ENCODE data around the gene NR3C2.

NR3C2 gene

GRCh38 chr4:148261848-148262247, 180.4 kb downstream of the NR3C2 start:
- no peak overlapping the region for H3K4me3 ChIP-seq (replicated peaks in 1 of 2; ENCODE audit: low read depth in 2 of 2, low read length in 2 of 2)
- TF ChIP-seq CTCF (IDR thresholded peaks at IDR 0.05; ENCODE audit: low read depth, low read length), result no peak
- DNase-seq (ENCODE audit: low read depth in 2 of 2), result no peak

DNA sequence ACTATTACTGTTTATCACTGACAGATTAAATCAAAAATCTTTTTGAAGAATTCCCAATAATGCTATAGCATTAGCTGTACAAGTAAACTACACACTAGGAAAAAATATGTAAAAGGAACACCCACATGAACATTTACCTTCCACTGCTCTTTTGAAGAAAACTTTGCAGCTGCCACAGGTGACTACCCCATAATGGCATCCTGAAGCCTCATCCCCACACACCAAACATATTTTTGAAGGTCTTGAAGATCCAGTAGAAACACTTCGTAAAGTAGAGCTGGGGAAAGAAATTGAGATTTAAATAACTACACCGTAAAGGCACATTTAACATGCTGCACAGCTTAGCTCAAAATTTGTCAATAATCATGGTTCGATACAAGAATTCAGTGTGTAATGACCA, 182.4 kb downstream of the NR3C2 start:
- no peak for TF ChIP-seq CTCF (IDR thresholded peaks at IDR 0.05; ENCODE audit: low read depth, low read length)
- DNase-seq (ENCODE audit: low read depth in 2 of 2), result no peak

DNA sequence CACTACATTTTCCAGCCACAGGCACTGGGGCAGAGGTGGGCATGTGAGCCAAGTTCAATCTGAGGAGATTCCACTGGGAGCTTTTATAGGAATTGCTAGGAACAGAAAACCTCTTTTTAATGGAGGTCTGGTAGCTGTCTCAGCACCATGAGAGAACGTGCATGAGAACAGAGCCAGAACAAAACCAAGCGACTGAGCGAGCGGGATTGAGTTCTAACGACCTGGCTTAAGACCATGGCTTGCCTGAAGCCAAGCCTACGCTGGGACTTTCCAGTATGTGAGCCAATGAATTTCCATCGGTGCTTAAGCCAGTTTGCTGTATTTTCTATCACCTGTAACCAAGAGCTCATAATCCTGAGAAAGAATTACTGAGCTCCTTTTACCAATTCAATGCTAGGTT, 183.7 kb downstream of the NR3C2 start:
- TF ChIP-seq CTCF (IDR thresholded peaks at IDR 0.05; ENCODE audit: low read depth, low read length), result no peak
- no peak overlapping the region for H3K4me3 ChIP-seq (replicated peaks in 1 of 2; ENCODE audit: low read depth in 2 of 2, low read length in 2 of 2)
- DNase-seq (ENCODE audit: low read depth in 2 of 2), result no peak

More for the DNA sequence above, 182.4 kb downstream of the NR3C2 start:
- no peak overlapping the region for H3K4me3 ChIP-seq (replicated peaks in 1 of 2; ENCODE audit: low read depth in 2 of 2, low read length in 2 of 2)

DNA sequence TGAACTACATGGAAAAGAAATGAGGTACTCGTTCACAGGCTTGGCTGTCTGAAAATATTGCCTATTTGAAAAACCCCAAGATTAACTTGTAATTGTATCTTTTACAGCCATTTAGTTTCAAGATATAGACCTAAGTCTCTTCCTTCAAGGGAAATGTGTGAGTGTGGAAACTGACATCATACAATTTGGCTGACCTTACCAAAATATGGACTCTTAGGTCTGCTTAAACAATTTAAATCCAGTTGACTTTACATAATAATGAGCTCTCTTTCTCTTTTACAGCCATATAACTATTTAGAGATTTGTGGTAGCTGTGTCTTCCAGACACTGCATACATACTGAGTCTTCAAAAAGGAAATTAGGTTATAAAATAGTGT, 186.9 kb downstream of the NR3C2 start:
- no peak for DNase-seq (ENCODE audit: low read depth in 2 of 2)
- TF ChIP-seq CTCF (IDR thresholded peaks at IDR 0.05; ENCODE audit: low read depth, low read length), result no peak
- no peak overlapping the region for H3K4me3 ChIP-seq (replicated peaks in 1 of 2; ENCODE audit: low read depth in 2 of 2, low read length in 2 of 2)

- no peak overlapping the region for H3K4me3 ChIP-seq (replicated peaks in 1 of 2; ENCODE audit: low read depth in 2 of 2, low read length in 2 of 2)
- no peak for DNase-seq (ENCODE audit: low read depth in 2 of 2)
- no peak for TF ChIP-seq CTCF (IDR thresholded peaks at IDR 0.05; ENCODE audit: low read depth, low read length)
Observed at GRCh38 chr4:148254621-148255343, 187.4 kb downstream of the NR3C2 start.

DNA sequence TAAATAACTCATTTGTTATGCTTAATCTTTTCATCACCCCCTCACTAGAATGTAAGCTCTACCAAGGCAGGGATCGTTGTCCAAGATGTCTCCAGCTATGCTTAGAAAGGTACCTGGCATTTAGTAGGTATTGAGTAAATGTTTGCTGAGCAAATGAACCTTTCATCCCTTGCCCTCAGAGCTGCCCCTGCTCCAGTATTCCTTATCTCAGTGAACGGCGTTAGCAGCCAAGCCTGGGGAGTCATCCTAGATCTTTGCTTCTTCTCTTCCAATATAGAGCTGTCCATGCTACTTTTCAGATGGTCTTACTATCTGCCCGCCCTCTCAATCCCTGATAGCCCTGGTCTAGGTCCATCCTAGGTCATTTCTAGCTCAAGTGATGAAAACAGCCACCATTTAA, 188.4 kb downstream of the NR3C2 start:
- no peak for TF ChIP-seq CTCF (IDR thresholded peaks at IDR 0.05; ENCODE audit: low read depth, low read length)
- H3K4me3 ChIP-seq (replicated peaks in 1 of 2; ENCODE audit: low read depth in 2 of 2, low read length in 2 of 2), result no peak overlapping the region
- DNase-seq (ENCODE audit: low read depth in 2 of 2), result no peak

DNA sequence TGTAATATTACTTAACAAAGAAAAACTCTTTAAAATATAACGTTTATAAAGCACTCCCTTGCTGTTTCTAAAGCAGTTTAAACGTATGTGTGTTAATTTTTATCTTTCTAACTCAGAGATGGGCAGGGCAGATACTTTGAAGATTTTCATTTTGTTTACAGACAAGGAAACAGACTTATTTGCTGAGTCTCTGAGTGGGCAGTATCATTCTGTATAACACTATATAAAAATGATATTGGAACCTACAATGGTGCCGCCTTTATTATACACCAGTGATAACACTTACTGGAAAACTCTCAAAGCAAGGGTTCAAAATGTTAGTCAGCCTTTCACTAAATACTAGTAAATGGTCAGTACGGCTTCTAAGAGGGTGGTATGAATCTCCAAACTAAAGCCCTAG, 193.4 kb downstream of the NR3C2 start:
- no peak for TF ChIP-seq CTCF (IDR thresholded peaks at IDR 0.05; ENCODE audit: low read depth, low read length)

More for the DNA sequence above, 193.4 kb downstream of the NR3C2 start:
- DNase-seq (ENCODE audit: low read depth in 2 of 2), result no peak
- H3K4me3 ChIP-seq (replicated peaks in 1 of 2; ENCODE audit: low read depth in 2 of 2, low read length in 2 of 2), result no peak overlapping the region
